Mesenchymal stem cell (in vitro differentiated cells and primary cell): ENCODE results near the gene TSPAN9.

ENCODE experiments used
- DNase-seq: peaks from one replicate; pipeline ENCODE4 v3.0.0-alpha.2; 2013
- H2AFZ ChIP-seq: one replicate; pipeline ENCODE4 v1.6.1; 2013; ENCODE audit warnings: low read depth, mild to moderate bottlenecking, control low read depth, inconsistent platforms, low read length, moderate library complexity
- H2AK5ac ChIP-seq: 2 replicates; pipeline ENCODE4 v1.6.1; 2013; ENCODE audit warnings: low read length, moderate library complexity, mild to moderate bottlenecking, inconsistent platforms; ENCODE audit not compliant: severe bottlenecking
- H2BK120ac ChIP-seq: one replicate; pipeline ENCODE4 v1.6.1; 2013; ENCODE audit warnings: low read depth, mild to moderate bottlenecking, inconsistent platforms, low read length, moderate library complexity
- H2BK12ac ChIP-seq, 2 experiments: one replicate each; pipeline ENCODE4 v1.6.1; 2013; ENCODE audit warnings: inconsistent platforms in 2 of 2, low read length in 2 of 2, mild to moderate bottlenecking in 2 of 2, moderate library complexity in 2 of 2, control low read depth in 1 of 2
- H2BK15ac ChIP-seq: one replicate; pipeline ENCODE4 v1.6.1; 2013; ENCODE audit warnings: mild to moderate bottlenecking, low read depth, inconsistent platforms; ENCODE audit not compliant: poor library complexity, severe bottlenecking
- H2BK5ac ChIP-seq: 2 replicates; pipeline ENCODE4 v1.6.1; 2013; ENCODE audit warnings: low read depth, mild to moderate bottlenecking, low read length, control low read depth, inconsistent platforms; ENCODE audit not compliant: poor library complexity, severe bottlenecking
- H3K14ac ChIP-seq, 2 experiments: one replicate each; pipeline ENCODE4 v1.6.1; 2013; ENCODE audit warnings: inconsistent platforms in 2 of 2, low read length in 2 of 2, control low read depth in 1 of 2, mild to moderate bottlenecking in 1 of 2, moderate library complexity in 1 of 2
- H3K18ac ChIP-seq, 2 experiments: one replicate each; pipeline ENCODE4 v1.6.1; 2013; ENCODE audit warnings: inconsistent platforms in 2 of 2, low read length in 2 of 2, control low read depth in 1 of 2, low read depth in 1 of 2, mild to moderate bottlenecking in 1 of 2
- H3K23ac ChIP-seq, 2 experiments: one replicate each; pipeline ENCODE4 v1.6.1; 2013; ENCODE audit warnings: inconsistent platforms in 2 of 2, low read length in 2 of 2, mild to moderate bottlenecking in 2 of 2, moderate library complexity in 2 of 2, control low read depth in 1 of 2
- H3K27ac ChIP-seq: 2 replicates; pipeline ENCODE4 v1.5.1; 2013; ENCODE audit warnings: mild to moderate bottlenecking, moderate library complexity, low read length, control low read depth, inconsistent platforms; ENCODE audit not compliant: poor library complexity, severe bottlenecking
- H3K27me3 ChIP-seq, 2 experiments: 2 replicates each; pipeline versions ENCODE4 v1.6.1 to v1.7.0; 2013; ENCODE audit warnings: low read length in 2 of 2, mild to moderate bottlenecking in 2 of 2, moderate library complexity in 2 of 2, control low read depth in 1 of 2, inconsistent platforms in 1 of 2; ENCODE audit not compliant: control insufficient read depth in 1 of 2, insufficient read depth in 1 of 2
- H3K36me3 ChIP-seq, 2 experiments: 2 replicates each; pipeline versions ENCODE4 v1.6.1 to v1.7.0; 2013; ENCODE audit warnings: low read length in 2 of 2, control low read depth in 1 of 2, inconsistent platforms in 1 of 2, low read depth in 1 of 2, mild to moderate bottlenecking in 1 of 2; ENCODE audit not compliant: insufficient read depth in 2 of 2, control insufficient read depth in 1 of 2
- H3K4ac ChIP-seq, 2 experiments: one replicate each; pipeline ENCODE4 v1.6.1; 2013; ENCODE audit warnings: inconsistent platforms in 2 of 2, low read length in 2 of 2, mild to moderate bottlenecking in 2 of 2, moderate library complexity in 2 of 2, control low read depth in 1 of 2, low read depth in 1 of 2
- H3K4me1 ChIP-seq: 2 replicates; pipeline ENCODE4 v1.6.1; 2013; ENCODE audit warnings: low read depth, low read length, control low read depth; ENCODE audit not compliant: control insufficient read depth, insufficient read depth
- H3K4me2 ChIP-seq: 2 replicates; pipeline ENCODE4 v1.6.1; 2013; ENCODE audit warnings: low read length, mild to moderate bottlenecking, inconsistent platforms; ENCODE audit not compliant: poor library complexity, severe bottlenecking
- H3K4me3 ChIP-seq, 2 experiments: 2 replicates each; pipeline versions ENCODE4 v1.5.1 to v1.7.0; 2013; ENCODE audit warnings: low read length in 2 of 2, mild to moderate bottlenecking in 2 of 2, control low read depth in 1 of 2, low read depth in 1 of 2; ENCODE audit not compliant: insufficient read depth in 1 of 2
- H3K79me1 ChIP-seq: replicated peaks from 2 replicates; pipeline ENCODE4 v1.6.1; 2013; ENCODE audit warnings: mild to moderate bottlenecking, control low read depth, low read length, inconsistent platforms; ENCODE audit not compliant: poor library complexity, severe bottlenecking
- H3K9ac ChIP-seq: 2 replicates; pipeline ENCODE4 v1.7.0; 2013; ENCODE audit warnings: mild to moderate bottlenecking, low read length, moderate library complexity
- H3K9me3 ChIP-seq: 2 replicates; pipeline ENCODE4 v1.7.0; 2013; ENCODE audit warnings: mild to moderate bottlenecking, low read length; ENCODE audit not compliant: control insufficient read depth
- H4K8ac ChIP-seq: one replicate; pipeline ENCODE4 v1.6.1; 2013; ENCODE audit warnings: inconsistent platforms, mild to moderate bottlenecking, low read length, moderate library complexity
- H4K91ac ChIP-seq: one replicate; pipeline ENCODE4 v1.6.1; 2013; ENCODE audit warnings: mild to moderate bottlenecking, low read length, inconsistent platforms
- WGBS: methylation state at CpG from one replicate; pipeline ENCODE4 v1.1.7; 2013; ENCODE audit warnings: mixed read lengths; 5-methylcytosine and 5-hydroxymethylcytosine counted together

TSPAN9 gene

GRCh38 chr12:3200032-3200617, 122.9 kb downstream of the TSPAN9 start:
- H3K23ac ChIP-seq = peak overlapping the region in 1 of 2 experiments; percentile 67
- H3K27me3 ChIP-seq = peaks cover 3 to 63% of the 10 kb centered on the region in 2 experiments
- no peak overlapping the region for H2AFZ ChIP-seq
- H3K79me1 ChIP-seq = peaks cover 27% of the 10 kb centered on the region
- H4K8ac ChIP-seq = no peak overlapping the region
- no peak overlapping the region for H4K91ac ChIP-seq
- peak overlapping the region; percentile 97 for H3K4me2 ChIP-seq
- no peaks in the 10 kb centered on the region for H3K9me3 ChIP-seq
- H2BK12ac ChIP-seq = no peak overlapping the region
- peak overlapping the region; percentile 38 for H3K9ac ChIP-seq
- under 1% methylated on average over 44 of the region's 49 CpGs for WGBS
- peaks cover 0 to 4% of the 10 kb centered on the region in 2 experiments for H3K36me3 ChIP-seq
- peak overlapping the region; percentile 24 to 58 for H3K18ac ChIP-seq
- no peak overlapping the region for H2AK5ac ChIP-seq
- H3K27ac ChIP-seq = no peak overlapping the region
- no peak overlapping the region for H2BK5ac ChIP-seq
- no peak overlapping the region for H2BK15ac ChIP-seq
- H3K4ac ChIP-seq = no peak overlapping the region
- peak; percentile 74 for DNase-seq
- peak overlapping the region; percentile 69 to 78 for H3K4me3 ChIP-seq
- no peak overlapping the region for H2BK120ac ChIP-seq
- peaks cover 34% of the 10 kb centered on the region for H3K4me1 ChIP-seq
- H3K14ac ChIP-seq = peak overlapping the region in 1 of 2 experiments; percentile 58

GRCh38 chr12:3200814-3201233, 123.6 kb downstream of the TSPAN9 start:
- Histone ChIP-seq H3K4me1 (peaks cover 40% of the 10 kb centered on the region), H3K4ac (no peak overlapping the region), H2BK12ac (no peak overlapping the region), H3K4me2 (peak overlapping the region; percentile 97), H3K14ac (peak overlapping the region in 1 of 2 experiments; percentile 45), H2AFZ (no peak overlapping the region), H3K79me1 (peaks cover 28% of the 10 kb centered on the region), H3K4me3 (peak overlapping the region; percentile 69 to 78), H3K18ac (no peak overlapping the region), H3K27me3 (peaks cover 3 to 60% of the 10 kb centered on the region in 2 experiments), H3K9ac (peak overlapping the region; percentile 38), H3K27ac (no peak overlapping the region), H4K91ac (no peak overlapping the region), H3K9me3 (no peaks in the 10 kb centered on the region), H2BK120ac (peak overlapping the region; percentile 12), H2AK5ac (no peak overlapping the region), H2BK15ac (no peak overlapping the region), H3K36me3 (peaks cover 0 to 3% of the 10 kb centered on the region in 2 experiments), H3K23ac (peak overlapping the region in 1 of 2 experiments; percentile 51), H4K8ac (no peak overlapping the region), H2BK5ac (no peak overlapping the region)
- DNase-seq = peak; percentile 36
- WGBS = 2% methylated on average over 31 of the region's 41 CpGs

GRCh38 chr12:3201339-3202051, 124.3 kb downstream of the TSPAN9 start:
- Histone ChIP-seq H3K79me1 (peaks cover 28% of the 10 kb centered on the region), H3K36me3 (no peaks in the 10 kb centered on the region), H3K4me3 (peak overlapping the region in 1 of 2 experiments; percentile 78), H2BK15ac (no peak overlapping the region), H3K14ac (peak overlapping the region in 1 of 2 experiments; percentile 45), H2BK5ac (no peak overlapping the region), H3K4me2 (peak overlapping the region; percentile 97), H3K4ac (no peak overlapping the region), H2BK12ac (no peak overlapping the region), H3K23ac (peak overlapping the region in 1 of 2 experiments; percentile 51), H2AK5ac (no peak overlapping the region), H2AFZ (no peak overlapping the region), H4K91ac (no peak overlapping the region), H3K4me1 (peaks cover 46% of the 10 kb centered on the region), H3K9me3 (no peaks in the 10 kb centered on the region), H3K27me3 (peaks cover 3 to 56% of the 10 kb centered on the region in 2 experiments), H4K8ac (no peak overlapping the region), H2BK120ac (no peak overlapping the region), H3K9ac (no peak overlapping the region), H3K27ac (no peak overlapping the region), H3K18ac (no peak overlapping the region)
- no peak for DNase-seq
- 61% methylated on average over 10 of the region's 10 CpGs for whole genome bisulfite sequencing

- Histone ChIP-seq H2BK15ac (no peak overlapping the region), H4K91ac (no peak overlapping the region), H2AFZ (no peak overlapping the region), H3K14ac (no peak overlapping the region), H3K4me3 (no peak overlapping the region), H3K27ac (no peak overlapping the region), H2BK12ac (no peak overlapping the region), H3K18ac (no peak overlapping the region), H3K4me1 (peaks cover 49% of the 10 kb centered on the region), H3K23ac (no peak overlapping the region), H3K4ac (no peak overlapping the region), H3K27me3 (peaks cover 3 to 54% of the 10 kb centered on the region in 2 experiments), H2BK5ac (no peak overlapping the region), H3K9me3 (no peaks in the 10 kb centered on the region), H3K4me2 (no peak overlapping the region), H3K9ac (no peak overlapping the region), H2AK5ac (peak overlapping the region; percentile 24), H3K79me1 (peaks cover 30% of the 10 kb centered on the region), H2BK120ac (no peak overlapping the region), H4K8ac (no peak overlapping the region), H3K36me3 (no peaks in the 10 kb centered on the region)
- 84% methylated on average over 10 of the region's 11 CpGs for WGBS
- no peak for DNase-seq
Observed at GRCh38 chr12:3202096-3202495, 124.9 kb downstream of the TSPAN9 start.
